ENCODE results near the gene FAM117B.
"Not testable (repeated sequence)": the region's sequence is repeated elsewhere in the genome, so short reads cannot be mapped to it uniquely, and the experiment has no call there.

Gene FAM117B

GRCh38 chr2:202757339-202757738 is 122.6 kb downstream of the FAM117B start:
- no peak for DNase-seq (ENCODE audit: low read depth in 2 of 2)

DNA sequence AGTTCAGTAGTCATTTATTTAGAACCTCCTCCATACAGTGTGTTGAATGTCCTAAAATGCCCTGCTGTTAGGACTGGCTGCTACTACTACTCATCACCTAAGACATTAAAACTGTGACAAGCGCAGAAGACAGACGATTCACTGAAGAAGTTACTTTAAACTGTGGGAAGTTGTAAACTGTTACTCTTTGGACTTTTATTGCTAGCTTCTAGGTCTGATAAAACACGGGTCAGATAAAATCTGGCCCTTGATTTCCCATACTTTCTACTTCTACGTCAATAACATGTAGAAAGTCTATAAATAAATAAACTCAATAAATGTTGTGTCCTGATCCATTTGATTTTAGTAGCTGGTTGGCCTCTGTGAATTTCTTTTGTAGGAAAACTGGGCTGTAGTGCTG is 123.4 kb downstream of the FAM117B start:
- DNase-seq (ENCODE audit: low read depth in 2 of 2) = no peak

- DNase-seq (ENCODE audit: low read depth in 2 of 2) = no peak
Observed at GRCh38 chr2:202758604-202759003, 123.8 kb downstream of the FAM117B start.

DNA sequence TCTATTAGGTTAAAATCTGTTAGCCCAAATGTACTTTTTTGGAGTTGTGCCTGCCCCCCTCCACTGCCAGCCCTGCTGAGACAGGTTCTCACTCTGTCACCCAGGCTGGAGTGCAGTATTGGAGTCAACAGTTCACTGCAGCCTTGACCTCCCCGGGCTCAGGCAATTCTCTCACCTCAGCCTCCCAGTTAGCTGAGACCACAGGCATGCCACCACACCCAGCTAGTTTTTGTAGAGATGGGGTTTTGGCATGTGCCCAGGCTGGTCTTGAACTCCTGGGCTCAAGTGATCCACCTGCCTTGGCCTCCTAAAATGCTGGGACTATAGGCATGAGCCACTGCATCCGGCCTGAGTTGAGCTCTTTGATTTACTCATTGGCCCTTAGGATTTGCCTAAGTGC is 126.1 kb downstream of the FAM117B start:
- no peak for DNase-seq (ENCODE audit: low read depth in 2 of 2)

- DNase-seq (ENCODE audit: low read depth in 2 of 2) = no peak
Observed at GRCh38 chr2:202762556-202762955, 127.8 kb downstream of the FAM117B start.

GRCh38 chr2:202763916-202764315 is 129.1 kb downstream of the FAM117B start:
- DNase-seq (ENCODE audit: low read depth in 2 of 2) = no peak

GRCh38 chr2:202764991-202765390 is 130.2 kb downstream of the FAM117B start:
- no peak for DNase-seq (ENCODE audit: low read depth in 2 of 2)

GRCh38 chr2:202765436-202765835 is 130.7 kb downstream of the FAM117B start:
- no peak for DNase-seq (ENCODE audit: low read depth in 2 of 2)

GRCh38 chr2:202768273-202768672 is 133.5 kb downstream of the FAM117B start:
- no peak for DNase-seq (ENCODE audit: low read depth in 2 of 2)

GRCh38 chr2:202769201-202769600 is 134.4 kb downstream of the FAM117B start:
- no peak for DNase-seq (ENCODE audit: low read depth in 2 of 2)

- no peak for DNase-seq (ENCODE audit: low read depth in 2 of 2)
Observed at GRCh38 chr2:202771336-202771735, 136.6 kb downstream of the FAM117B start.

GRCh38 chr2:202771741-202772460 is 137.1 kb downstream of the FAM117B start:
- DNase-seq (ENCODE audit: low read depth in 2 of 2) = no peak

- no peak for DNase-seq (ENCODE audit: low read depth in 2 of 2)
Observed at GRCh38 chr2:202773301-202773973, 138.7 kb downstream of the FAM117B start.

DNA sequence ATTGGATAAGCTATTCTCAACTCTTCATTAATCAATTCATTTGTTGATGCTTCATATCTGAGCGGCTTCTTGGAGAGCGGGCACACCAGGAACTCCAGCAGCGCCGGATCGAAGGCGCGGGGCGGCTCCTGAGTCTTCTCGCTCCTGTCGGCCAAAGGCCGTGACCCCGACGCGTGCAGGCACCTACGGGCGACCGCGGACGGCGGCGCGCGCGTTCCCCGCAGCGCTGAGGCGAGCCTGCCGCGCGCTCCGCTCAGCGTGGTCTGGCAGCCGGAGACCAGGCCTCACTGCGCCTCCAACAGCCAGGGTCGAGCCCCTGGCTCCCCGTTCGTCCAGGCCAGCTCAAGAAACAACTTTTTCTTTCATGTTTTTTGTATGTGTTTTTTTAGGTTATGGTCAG is 139.3 kb downstream of the FAM117B start:
- DNase-seq (ENCODE audit: low read depth in 2 of 2) = no peak

DNA sequence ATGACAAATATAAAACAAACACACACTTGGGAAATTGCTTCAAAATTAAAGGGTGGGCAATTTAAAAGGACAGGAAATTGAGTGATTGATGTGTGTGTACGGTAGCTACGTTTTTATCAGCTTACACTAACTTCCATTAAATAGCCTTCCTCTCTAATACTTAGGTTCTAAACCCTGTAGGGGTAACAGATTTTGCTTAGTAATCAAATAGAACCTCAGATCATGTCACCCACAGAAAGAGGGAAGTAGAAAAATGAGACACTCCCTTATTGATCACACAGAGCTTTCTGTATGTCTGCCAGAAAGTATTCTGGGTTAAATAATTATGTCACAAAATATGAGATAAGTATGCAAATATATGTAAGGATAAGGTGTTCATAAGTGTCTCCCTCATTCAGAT is 143.4 kb downstream of the FAM117B start:
- no peak for DNase-seq (ENCODE audit: low read depth in 2 of 2)

DNA sequence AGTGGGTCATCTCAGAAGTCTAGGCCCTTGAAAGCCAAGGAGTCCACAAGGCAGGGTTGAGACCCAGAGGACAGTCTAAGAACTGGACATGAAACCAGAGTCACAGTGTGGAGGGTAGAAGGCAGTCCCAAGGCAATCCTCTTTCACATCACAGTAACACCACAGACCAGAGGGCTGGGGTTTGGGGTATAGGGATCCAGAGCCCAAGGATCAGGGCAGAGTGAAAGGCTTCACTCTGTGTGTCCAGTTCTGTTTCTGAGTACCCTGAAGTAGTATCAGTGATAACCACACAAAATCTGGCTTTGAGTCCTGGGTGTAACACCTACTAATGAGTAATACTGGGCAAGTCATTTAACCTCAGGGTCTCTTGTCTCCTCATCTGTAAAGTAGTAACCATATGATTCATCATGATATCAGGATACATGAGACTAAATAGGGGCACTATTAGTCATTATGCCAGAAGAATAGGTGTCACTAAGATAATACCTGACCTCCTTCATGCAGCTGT is 145.8 kb downstream of the FAM117B start:
- DNase-seq (ENCODE audit: low read depth in 2 of 2) = no peak

- DNase-seq (ENCODE audit: low read depth in 2 of 2) = no peak
Observed at GRCh38 chr2:202782940-202783558, 148.3 kb downstream of the FAM117B start.

- DNase-seq (ENCODE audit: low read depth in 2 of 2) = no peak
Observed at GRCh38 chr2:202786842-202787241, 152.1 kb downstream of the FAM117B start.

DNA sequence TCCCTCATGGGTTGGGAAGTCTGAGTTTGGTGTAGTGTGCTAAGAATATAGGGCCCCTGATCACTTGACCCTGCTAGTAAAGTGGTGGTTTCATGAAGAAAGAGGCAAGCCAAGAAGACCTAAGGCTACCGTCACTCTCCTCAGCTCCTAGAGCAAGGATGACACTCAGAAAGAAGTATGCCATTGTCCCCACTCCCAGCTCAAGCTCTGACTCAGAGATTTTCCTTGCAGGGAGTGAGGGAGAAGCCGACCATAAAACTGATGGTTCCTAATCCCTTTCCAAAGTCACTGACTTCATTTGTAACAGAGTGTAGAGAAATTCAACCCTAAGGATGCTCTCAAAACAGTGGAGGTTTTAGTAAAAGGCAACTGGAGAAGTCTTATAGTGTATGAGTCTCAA is 155.9 kb downstream of the FAM117B start:
- DNase-seq (ENCODE audit: low read depth in 2 of 2) = no peak

GRCh38 chr2:202797944-202798343 is 163.2 kb downstream of the FAM117B start:
- DNase-seq (ENCODE audit: low read depth in 2 of 2) = no peak

- not testable (repeated sequence) for DNase-seq (ENCODE audit: low read depth in 2 of 2)
Observed at GRCh38 chr2:202805911-202806310, 171.1 kb downstream of the FAM117B start.

- not testable (repeated sequence) for DNase-seq (ENCODE audit: low read depth in 2 of 2)
Observed at GRCh38 chr2:202807431-202808138, 172.8 kb downstream of the FAM117B start.

Measured in stimulated activated CD4-positive, alpha-beta T cell treated with anti-CD3 and anti-CD28 coated beads, Interleukin-1b, Interleukin-23, amount 100 ng/mL, for 1 hour (primary cell).